Pancreas (tissue), 10 donors: ENCODE measurements around the gene CDK18. TPM values are rescaled to one million over a fixed set of nuclear protein-coding genes. Genes with fewer than 3 reads are reported as not detected.

Experiments used
- ATAC-seq, 4 donors: fragments of 200-7000 bp; cut with Tn5 transposase; one replicate each; pipeline versions ENCODE4 v1.8.0 to v1.9.1; 2020; ENCODE audit warnings: mild to moderate bottlenecking in 4 of 4, moderate library complexity in 4 of 4
- DNase-seq, 6 donors: peaks; one replicate each; pipeline ENCODE4 v3.0.0-alpha.2; 2020
- FAIRE-seq: peaks from 2 replicates; lab custom pipeline; 2012; peaks lifted over from hg19 to GRCh38; lab: Jason Lieb, UNC
- H3K27ac ChIP-seq, 4 donors: fragments of 200-600 bp; sonication (generic); 1 replicate in 3 of 4; 2 replicates in 1 of 4; pipeline versions ENCODE4 v1.5.0 to v1.8.0; 2020
- H3K27me3 ChIP-seq, 4 donors: fragments of 200-600 bp; one replicate each; pipeline ENCODE4 v1.8.0; 2021
- H3K36me3 ChIP-seq, 3 donors: fragments of 200-600 bp; sonication (generic) in 1 of 3; one replicate each; pipeline versions ENCODE4 v1.5.0 to v1.8.0; 2020 to 2021
- H3K4me1 ChIP-seq, 3 donors: fragments of 200-600 bp; one replicate each; pipeline ENCODE4 v1.8.0; 2021
- H3K4me3 ChIP-seq, 4 donors: fragments of 200-600 bp; sonication (generic) in 2 of 4; one replicate each; pipeline versions ENCODE4 v1.5.0 to v1.8.0; 2020 to 2021
- H3K9me3 ChIP-seq, 4 donors: fragments of 200-600 bp; one replicate each; pipeline ENCODE4 v1.8.0; 2021
- CTCF ChIP-seq, 4 donors: fragments of 200-600 bp; sonication (generic) in 3 of 4; IDR thresholded peaks; one replicate each; pipeline versions ENCODE4 v1.5.0 to v1.8.0; 2021; ENCODE audit warnings: antibody characterized with exemption in 4 of 4
- WGBS, 2 donors: extraction: QIAGEN DNeasy Blood & Tissue Kit; methylation state at CpG; one replicate each; pipeline ENCODE4 v1.1.7; 2013; 5-methylcytosine and 5-hydroxymethylcytosine counted together
- intact Hi-C, 3 donors: fragments of 100-400 bp; cut with DNase I; formaldehyde crosslinking; loops; one replicate each; pipeline versions ENCODE4 v1.11.1 to v1.14.2; 2022
- polyA plus RNA-seq, 2 donors: library from polyadenylated mRNA; stranded (reverse); fragments of 200-250 nt; gene quantifications; one replicate each; pipeline ENCODE4 v1.2.3, GENCODE V29; 2013
- total RNA-seq, 6 donors: library from RNA; stranded (reverse); fragmentation: NEBNext Ultra II Directional in 4 of 6; extraction: Animal tissue kit (Norgen Biotek cat#: 25700) in 4 of 6; gene quantifications; one replicate each; pipeline versions ENCODE4 v1.2.1 to v1.2.4, GENCODE V29; 2021 to 2023
- donor health status: healthy with polysubstance abuse.
- donor health status: DM: no; HTN: no; CAD: no; lungs with moderate emphysema.
- donor health status: DM: no; HTN: no; CAD: no.
- donor health status: control.
- donor health status: control.
- donor health status: Bipolar disorder and iron deficiency.
- donor health status: DM: yes; HTN: yes; CAD: no.
- donor health status: DM: no; HTN: no; CAD: no.
- donor health status: DM: no; HTN: no; CAD: no.
- donor health status: DM: yes; HTN: yes; CAD: no.

The CDK18 gene
- total and polyA plus RNA-seq, 8 donors: 7.7 to 35.4 (median 14.3) TPM

GRCh38 chr1:205546541-205546940, 42.1 kb downstream of the CDK18 start:
- FAIRE-seq (no peak), ATAC-seq (no peak), DNase-seq (peak in 1 of 6 donors; percentile 1)
- H3K4me3 ChIP-seq: no peak overlapping the region
- H3K4me1 ChIP-seq: no peaks in the 10 kb centered on the region
- no peak for TF ChIP-seq CTCF (IDR thresholded peaks at IDR 0.05)
- no peaks in the 10 kb centered on the region for H3K36me3 ChIP-seq
- no peaks in the 10 kb centered on the region for H3K9me3 ChIP-seq
- H3K27me3 ChIP-seq: no peaks in the 10 kb centered on the region
- intact Hi-C loops: no loop called here
- H3K27ac ChIP-seq: no peak overlapping the region
- WGBS, 2 donors: 49 to 75% methylated on average over 1 of the region's 1 CpG

DNA sequence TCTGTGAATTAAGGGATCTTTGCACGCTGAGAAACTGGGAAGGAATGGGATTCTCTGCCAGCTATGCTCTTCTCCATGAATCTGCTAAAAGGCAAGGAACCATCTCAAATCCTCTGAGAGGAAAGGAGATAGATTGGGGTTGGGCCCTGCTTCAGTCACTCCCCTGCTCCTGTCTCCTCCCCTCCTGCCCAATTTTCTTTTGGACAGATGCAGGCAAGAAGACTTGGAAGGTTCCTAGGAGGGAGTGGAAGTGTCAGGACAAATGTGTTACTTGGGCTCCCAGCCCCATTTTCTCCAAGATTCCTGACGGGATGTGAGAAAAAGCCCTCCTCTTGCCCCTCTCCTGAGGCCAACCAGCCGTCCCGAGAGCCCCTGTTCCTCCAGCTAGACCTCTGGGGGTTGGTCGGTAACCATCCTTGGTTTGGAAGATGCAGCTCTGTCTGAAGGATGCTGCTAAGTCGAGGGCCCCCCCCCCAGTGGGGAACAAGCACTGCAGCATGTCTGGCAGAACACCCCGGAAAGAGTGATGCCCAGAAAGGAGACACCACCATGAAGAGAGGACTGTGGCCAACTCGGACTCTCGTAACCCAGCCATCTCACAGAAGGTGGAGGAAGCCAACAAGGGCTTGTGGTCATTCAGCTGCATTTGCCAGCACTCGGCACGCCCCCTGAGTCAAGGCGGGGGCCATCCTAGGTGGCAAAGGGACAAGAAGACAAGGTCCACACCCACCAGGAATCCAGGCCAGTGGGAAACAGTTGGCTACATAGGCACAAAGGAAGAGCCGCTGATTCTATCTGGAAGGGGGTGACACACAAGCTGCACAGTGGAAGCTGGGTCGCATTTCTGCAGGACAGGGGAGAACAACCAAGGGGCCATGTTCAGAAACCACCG, 43.7 kb downstream of the CDK18 start:
- DNase-seq (peak in 1 of 6 donors; percentile 7), FAIRE-seq (no peak), ATAC-seq (no peak)
- H3K4me3 ChIP-seq: no peak overlapping the region
- TF ChIP-seq CTCF (IDR thresholded peaks at IDR 0.05): no peak
- H3K27ac ChIP-seq: no peak overlapping the region
- no peaks in the 10 kb centered on the region for H3K36me3 ChIP-seq
- H3K4me1 ChIP-seq: no peaks in the 10 kb centered on the region
- 66 to 77% methylated on average over 15 of the region's 15 CpGs for WGBS, 2 donors
- H3K9me3 ChIP-seq: no peaks in the 10 kb centered on the region
- no peaks in the 10 kb centered on the region for H3K27me3 ChIP-seq
- intact Hi-C loops: no loop called here

GRCh38 chr1:205554026-205554811, 49.8 kb downstream of the CDK18 start:
- H3K27ac ChIP-seq: no peak overlapping the region
- no peak for FAIRE-seq
- intact Hi-C loops: no loop called here
- WGBS, 2 donors: 67 to 77% methylated on average over 3 of the region's 3 CpGs
- TF ChIP-seq CTCF (IDR thresholded peaks at IDR 0.05): no peak
- H3K4me3 ChIP-seq: no peak overlapping the region
- DNase-seq: no peak
- ATAC-seq: no peak
- H3K36me3 ChIP-seq: no peaks in the 10 kb centered on the region
- no peaks in the 10 kb centered on the region for H3K27me3 ChIP-seq
- H3K9me3 ChIP-seq: no peaks in the 10 kb centered on the region
- no peaks in the 10 kb centered on the region for H3K4me1 ChIP-seq

GRCh38 chr1:205561501-205562203, 57.2 kb downstream of the CDK18 start:
- DNase-seq (no peak), FAIRE-seq (no peak), ATAC-seq (no peak)
- Histone ChIP-seq H3K9me3 (no peaks in the 10 kb centered on the region), H3K27me3 (no peaks in the 10 kb centered on the region), H3K27ac (no peak overlapping the region), H3K4me3 (no peak overlapping the region), H3K4me1 (peaks cover 0 to 12% (median 8%) of the 10 kb centered on the region in 3 donors), H3K36me3 (no peaks in the 10 kb centered on the region)
- no peak for TF ChIP-seq CTCF (IDR thresholded peaks at IDR 0.05)
- intact Hi-C loops: no loop called here
- 72 to 73% methylated on average over 1 of the region's 1 CpG for WGBS, 2 donors
